Measurements from ENCODE around the gene GGN. TPM values are rescaled to one million over a fixed set of nuclear protein-coding genes. Genes with fewer than 3 reads are reported as not detected.
"Not testable (repeated sequence)": the region's sequence is repeated elsewhere in the genome, so short reads cannot be mapped to it uniquely, and the experiment has no call there.

GGN gene
- total RNA-seq, 1 experiment from 2014 or later = 0.73 TPM

GRCh38 chr19:38411041-38411712 lies 23.3 kb upstream of the GGN start:
- H3F3A ChIP-seq (ENCODE audit: low read length, unreplicated experiment) = no peaks in the 10 kb centered on the region
- no peak overlapping the region for H3K4me2 ChIP-seq (ENCODE audit: low read length)
- no peaks in the 10 kb centered on the region for H3K9me2 ChIP-seq (replicated peaks; ENCODE audit: low read length)
- H3K9me3 ChIP-seq (ENCODE audit: low read length) = no peaks in the 10 kb centered on the region
- H3K27ac ChIP-seq (ENCODE audit: low read length) = no peak overlapping the region
- BruUV-seq (replicated peaks) = no TSS peak
- H3K4me3 ChIP-seq (ENCODE audit: low read length) = no peak overlapping the region
- no peaks in the 10 kb centered on the region for H3K27me3 ChIP-seq (ENCODE audit: low read length)
- no peaks in the 10 kb centered on the region for H4K20me1 ChIP-seq (ENCODE audit: low read length)
- H2AFZ ChIP-seq (ENCODE audit: low read length) = no peak overlapping the region
- H3K9ac ChIP-seq (ENCODE audit: low read length) = no peak overlapping the region
- no peaks in the 10 kb centered on the region for H3K36me3 ChIP-seq (ENCODE audit: low read depth, low read length)
- ATAC-seq (no peak; the same call in 1 of the 2 replicates), DNase-seq (no peak)
- ChIA-PET CTCF (no interaction called here), POLR2A (ENCODE audit: unreplicated experiment) (interaction anchor here (0.6 kb wide), 1 partner anchor 345 kb away, joined by 10 read pairs; no protein-coding TSS in a partner anchor)
- H3K79me2 ChIP-seq (ENCODE audit: low read length) = no peaks in the 10 kb centered on the region
- intact Hi-C loops (cut with micrococcal nuclease) = no loop called here
- TF ChIP-seq EZH2phosphoT487 (IDR thresholded peaks at IDR 0.05; ENCODE audit: borderline replicate concordance, low read length) (no peak), EZH2 (IDR thresholded peaks at IDR 0.05; ENCODE audit: low read length, unreplicated experiment) (no peak), CTCF (conservative IDR thresholded peaks at IDR 0.05; ENCODE audit: low read depth, low read length) (no peak)
- H3K4me1 ChIP-seq (ENCODE audit: insufficient read depth, low read length) = no peaks in the 10 kb centered on the region

- intact Hi-C loops (cut with micrococcal nuclease); H3K9ac ChIP-seq (ENCODE audit: low read length); H4K20me1 ChIP-seq (ENCODE audit: low read length); DNase-seq; H3K27me3 ChIP-seq (ENCODE audit: low read length); ATAC-seq; H3K4me2 ChIP-seq (ENCODE audit: low read length); H3F3A ChIP-seq (ENCODE audit: low read length, unreplicated experiment); H3K9me3 ChIP-seq (ENCODE audit: low read length); POLR2A ChIA-PET (ENCODE audit: unreplicated experiment); H3K9me2 ChIP-seq (replicated peaks; ENCODE audit: low read length); BruUV-seq (replicated peaks); H3K4me1 ChIP-seq (ENCODE audit: insufficient read depth, low read length); H3K79me2 ChIP-seq (ENCODE audit: low read length); CTCF ChIA-PET; H3K27ac ChIP-seq (ENCODE audit: low read length); H3K4me3 ChIP-seq (ENCODE audit: low read length); H3K36me3 ChIP-seq (ENCODE audit: low read depth, low read length); H2AFZ ChIP-seq (ENCODE audit: low read length): not testable (repeated sequence)
These were observed 22.6 kb upstream of the GGN start for GRCh38 chr19:38410407-38410806.

GRCh38 chr19:38409631-38410133 lies 21.8 kb upstream of the GGN start:
- Histone ChIP-seq H3K27ac (ENCODE audit: low read length) (no peak overlapping the region), H3K79me2 (ENCODE audit: low read length) (no peaks in the 10 kb centered on the region), H3K4me1 (ENCODE audit: insufficient read depth, low read length) (no peaks in the 10 kb centered on the region), H3K9me3 (ENCODE audit: low read length) (no peaks in the 10 kb centered on the region), H3F3A (ENCODE audit: low read length, unreplicated experiment) (no peaks in the 10 kb centered on the region), H4K20me1 (ENCODE audit: low read length) (no peaks in the 10 kb centered on the region), H3K9ac (ENCODE audit: low read length) (no peak overlapping the region), H3K4me2 (ENCODE audit: low read length) (no peak overlapping the region), H3K27me3 (ENCODE audit: low read length) (no peaks in the 10 kb centered on the region), H3K4me3 (ENCODE audit: low read length) (no peak overlapping the region), H2AFZ (ENCODE audit: low read length) (no peak overlapping the region), H3K36me3 (ENCODE audit: low read depth, low read length) (no peaks in the 10 kb centered on the region), H3K9me2 (replicated peaks; ENCODE audit: low read length) (no peaks in the 10 kb centered on the region)
- CTCF ChIA-PET = interaction anchor here (0.6 kb wide), 1 partner anchor 199 kb away, joined by 4 read pairs; no protein-coding TSS in a partner anchor
- DNase-seq (no peak), ATAC-seq (no peak)
- POLR2A ChIA-PET (ENCODE audit: unreplicated experiment) = no interaction called here
- TF ChIP-seq EZH2phosphoT487 (IDR thresholded peaks at IDR 0.05; ENCODE audit: borderline replicate concordance, low read length) (no peak), EZH2 (IDR thresholded peaks at IDR 0.05; ENCODE audit: low read length, unreplicated experiment) (no peak), CTCF (conservative IDR thresholded peaks at IDR 0.05; ENCODE audit: low read depth, low read length) (no peak)
- no TSS peak for BruUV-seq (replicated peaks)
- intact Hi-C loops (cut with micrococcal nuclease) = loop anchor here (10.0 kb wide), 1 partner anchor 545 kb away; no protein-coding TSS in a partner anchor

All from PC-3 (cell line).